GM18868 (cell line): ENCODE data around the gene THSD4.

Experiments used
- ATAC-seq: cut with Tn5 transposase; IDR thresholded peaks from one replicate; pipeline ENCODE4 v1.9.1; 2021; ENCODE audit warnings: mild to moderate bottlenecking, moderate library complexity; ENCODE audit not compliant: unreplicated experiment

Gene THSD4

GRCh38 chr15:71782422-71783165, 667.3 kb downstream of the THSD4 start:
- ATAC-seq = no peak

- ATAC-seq = no peak
Measured at GRCh38 chr15:71784719-71785118, 669.4 kb downstream of the THSD4 start.

GRCh38 chr15:71785996-71786395, 670.7 kb downstream of the THSD4 start:
- ATAC-seq = no peak

- ATAC-seq = no peak
Measured at GRCh38 chr15:71786673-71787072, 671.4 kb downstream of the THSD4 start.

GRCh38 chr15:71788646-71789579, 673.6 kb downstream of the THSD4 start:
- ATAC-seq = no peak

- ATAC-seq = no peak
Measured at GRCh38 chr15:71789616-71790015, 674.3 kb downstream of the THSD4 start.

GRCh38 chr15:71790081-71790480, 674.8 kb downstream of the THSD4 start:
- ATAC-seq = no peak

- no peak for ATAC-seq
Measured at GRCh38 chr15:71791975-71792374, 676.7 kb downstream of the THSD4 start.

GRCh38 chr15:71792521-71792920, 677.2 kb downstream of the THSD4 start:
- ATAC-seq = no peak

- ATAC-seq = no peak
Measured at GRCh38 chr15:71798641-71799040, 683.4 kb downstream of the THSD4 start.

GRCh38 chr15:71800190-71800589, 684.9 kb downstream of the THSD4 start:
- no peak for ATAC-seq

GRCh38 chr15:71800835-71801745, 685.8 kb downstream of the THSD4 start:
- no peak for ATAC-seq

GRCh38 chr15:71801935-71802655, 686.8 kb downstream of the THSD4 start:
- ATAC-seq = no peak

- no peak for ATAC-seq
Measured at GRCh38 chr15:71802770-71803169, 687.5 kb downstream of the THSD4 start.

- no peak for ATAC-seq
Measured at GRCh38 chr15:71804226-71804625, 689.0 kb downstream of the THSD4 start.

- no peak for ATAC-seq
Measured at GRCh38 chr15:71804695-71805470, 689.6 kb downstream of the THSD4 start.

- ATAC-seq = no peak
Measured at GRCh38 chr15:71806452-71806931, 691.2 kb downstream of the THSD4 start.

GRCh38 chr15:71807125-71807629, 691.9 kb downstream of the THSD4 start:
- ATAC-seq = no peak

- no peak for ATAC-seq
Measured at GRCh38 chr15:71807691-71808091, 692.4 kb downstream of the THSD4 start.
